ENCODE data around the gene PRPF40A.

DNA sequence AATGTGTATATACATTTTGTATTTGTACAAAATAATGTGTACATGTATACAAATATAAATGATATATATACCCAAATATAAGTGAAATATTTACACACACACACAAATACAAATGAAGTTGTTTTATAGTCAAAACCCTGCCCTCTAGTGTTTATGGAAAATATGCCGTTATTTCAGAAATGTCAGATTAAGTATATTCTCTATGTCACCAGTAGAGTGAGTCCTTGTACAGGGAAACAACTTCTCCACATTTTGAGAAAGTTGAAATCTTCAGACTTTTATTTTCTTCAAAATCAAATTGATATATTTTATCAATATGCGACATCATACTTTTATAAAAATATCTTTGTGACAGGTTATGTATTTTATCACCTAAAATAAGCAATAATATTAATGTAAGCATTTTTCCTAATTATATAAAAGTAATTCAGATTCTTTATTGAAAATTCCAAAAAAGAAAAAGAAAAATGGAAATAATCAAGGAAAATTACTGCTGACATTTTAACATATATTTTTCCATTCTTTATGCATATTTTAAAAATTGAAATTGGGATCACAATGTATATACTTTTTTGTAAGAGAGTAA is 23.6 kb upstream of the PRPF40A start:
- TF ChIP-seq, protein P1, sequence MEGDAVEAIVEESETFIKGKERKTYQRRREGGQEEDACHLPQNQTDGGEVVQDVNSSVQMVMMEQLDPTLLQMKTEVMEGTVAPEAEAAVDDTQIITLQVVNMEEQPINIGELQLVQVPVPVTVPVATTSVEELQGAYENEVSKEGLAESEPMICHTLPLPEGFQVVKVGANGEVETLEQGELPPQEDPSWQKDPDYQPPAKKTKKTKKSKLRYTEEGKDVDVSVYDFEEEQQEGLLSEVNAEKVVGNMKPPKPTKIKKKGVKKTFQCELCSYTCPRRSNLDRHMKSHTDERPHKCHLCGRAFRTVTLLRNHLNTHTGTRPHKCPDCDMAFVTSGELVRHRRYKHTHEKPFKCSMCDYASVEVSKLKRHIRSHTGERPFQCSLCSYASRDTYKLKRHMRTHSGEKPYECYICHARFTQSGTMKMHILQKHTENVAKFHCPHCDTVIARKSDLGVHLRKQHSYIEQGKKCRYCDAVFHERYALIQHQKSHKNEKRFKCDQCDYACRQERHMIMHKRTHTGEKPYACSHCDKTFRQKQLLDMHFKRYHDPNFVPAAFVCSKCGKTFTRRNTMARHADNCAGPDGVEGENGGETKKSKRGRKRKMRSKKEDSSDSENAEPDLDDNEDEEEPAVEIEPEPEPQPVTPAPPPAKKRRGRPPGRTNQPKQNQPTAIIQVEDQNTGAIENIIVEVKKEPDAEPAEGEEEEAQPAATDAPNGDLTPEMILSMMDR (IDR thresholded peaks at IDR 0.05; ENCODE audit: low read length) = peak; percentile 86
- TF ChIP-seq EZH2 (optimal IDR thresholded peaks at IDR 0.05; ENCODE audit: low read depth, low read length) = no peak

All from MM.1S (cell line).